SH-SY5Y (cell line): ENCODE data around the gene CTDNEP1.

Experiments
- GATA2 ChIP-seq: IDR thresholded peaks from 2 replicates; pipeline ENCODE4 v1.6.1; 2011; ENCODE audit warnings: mild to moderate bottlenecking, low read depth, low read length
- GATA3 ChIP-seq: IDR thresholded peaks from 2 replicates; pipeline ENCODE4 v1.6.1; 2011; ENCODE audit warnings: low read depth, mild to moderate bottlenecking, low read length, moderate library complexity

GRCh38 chr17:7293159-7293558 is 41.6 kb upstream of the CTDNEP1 start:
- no peak for TF ChIP-seq GATA2
- no peak for TF ChIP-seq GATA3
